Activated CD8-positive, alpha-beta T cell treated with anti-CD3 and anti-CD28 coated beads for 36 hours (primary cell): ENCODE measurements around the gene RIMBP2. TPM values are rescaled to one million over a fixed set of nuclear protein-coding genes. Genes with fewer than 3 reads are reported as not detected.

Source experiments
- ATAC-seq: fragments of 200-7000 bp; cut with Tn5 transposase; one replicate; pipeline ENCODE4 v1.10.0; 2021; ENCODE audit warnings: mild to moderate bottlenecking, moderate library complexity
- CTCF ChIA-PET: fragments of 350-600 bp; sonication (Branson Sonifier 250); formaldehyde crosslinking; loops from one replicate; lab custom pipeline; 2021; ENCODE audit warnings: antibody characterized with exemption; lab: Charles Lee
- POLR2A ChIA-PET: fragments of 350-600 bp; sonication (Branson Sonifier 250); formaldehyde crosslinking; loops from one replicate; lab custom pipeline; 2021; ENCODE audit warnings: antibody characterized with exemption; lab: Charles Lee
- DNase-seq: peaks from one replicate; pipeline ENCODE4 v3.0.0-alpha.2; 2020
- H3K27ac Mint-ChIP-seq: one replicate; pipeline ENCODE4 v1.8.0; 2021; ENCODE audit warnings: mild to moderate bottlenecking, mixed read lengths
- H3K27me3 Mint-ChIP-seq: one replicate; pipeline ENCODE4 v1.8.0; 2021; ENCODE audit warnings: mixed read lengths
- H3K36me3 Mint-ChIP-seq: one replicate; pipeline ENCODE4 v1.8.0; 2021; ENCODE audit warnings: low read depth, mixed read lengths
- H3K4me1 Mint-ChIP-seq: one replicate; pipeline ENCODE4 v1.8.0; 2021; ENCODE audit warnings: low read depth, mixed read lengths
- H3K4me3 Mint-ChIP-seq: one replicate; pipeline ENCODE4 v1.8.0; 2021; ENCODE audit warnings: mild to moderate bottlenecking, moderate library complexity, mixed read lengths
- H3K9me3 Mint-ChIP-seq: one replicate; pipeline ENCODE4 v1.8.0; 2021; ENCODE audit warnings: mixed read lengths
- intact Hi-C: fragments of 100-400 bp; cut with micrococcal nuclease; formaldehyde crosslinking; loops from one replicate; pipeline ENCODE4 v1.10.0; 2022
- total RNA-seq, 2 experiments: library from RNA; stranded (reverse); gene quantifications; one replicate each; pipeline ENCODE4 v1.2.3, GENCODE V29; 2021
- TF ChIP-seq, protein P1 (sequence below): fragments of 200-600 bp; IDR thresholded peaks from one replicate; pipeline ENCODE4 v1.8.0; 2022; ENCODE audit warnings: antibody characterized with exemption, mild to moderate bottlenecking

Gene RIMBP2
- total RNA-seq, 2 experiments from 2014 or later = not detected

DNA sequence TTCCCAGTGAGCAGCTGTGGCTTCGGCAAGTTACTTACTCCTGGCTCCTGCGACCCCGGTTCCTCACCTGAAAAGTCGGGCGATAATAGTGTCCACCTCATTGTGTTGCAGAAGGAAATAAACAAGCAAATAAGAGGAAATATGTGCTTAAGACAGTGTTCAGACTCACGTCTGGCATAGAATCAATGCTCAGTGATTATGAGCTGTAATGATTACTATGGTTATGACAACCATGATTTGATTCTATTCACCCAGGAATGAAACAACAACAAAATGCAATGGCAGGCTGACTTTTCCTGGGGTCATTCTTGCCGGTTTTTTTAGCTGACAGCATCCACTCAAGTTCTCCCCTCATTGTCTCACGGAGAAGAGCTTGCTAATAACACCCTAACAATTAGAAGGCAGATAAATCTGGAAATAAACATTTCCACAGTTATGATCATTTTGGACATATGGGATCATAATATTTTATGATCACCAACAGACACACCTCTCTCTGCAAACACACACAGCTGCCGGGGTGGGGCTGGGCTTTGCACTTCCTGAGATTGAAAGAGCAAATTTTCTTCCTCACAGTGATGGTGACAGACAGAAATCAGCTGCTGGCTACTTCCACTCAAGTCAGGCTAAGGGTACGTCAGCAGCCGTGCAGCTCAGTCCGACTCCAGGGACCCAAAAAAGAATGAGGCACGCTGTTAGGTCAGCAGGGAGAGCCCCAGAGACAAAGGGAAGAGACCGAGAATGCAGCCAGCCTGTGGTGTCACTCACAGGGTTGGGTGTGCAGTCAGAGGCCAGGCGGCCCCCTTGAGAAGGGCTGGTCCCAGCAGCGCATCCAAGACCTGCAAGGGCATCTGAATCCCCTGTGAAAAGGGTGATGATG, 158.0 kb downstream of the RIMBP2 start:
- intact Hi-C loops = no loop called here
- ATAC-seq (no peak), DNase-seq (no peak)
- no peaks in the 10 kb centered on the region for H3K36me3 Mint-ChIP-seq
- ChIA-PET POLR2A (no interaction called here), CTCF (interaction anchor here (1.5 kb wide), 1 partner anchor 190 kb away, joined by 3 read pairs; no protein-coding TSS in a partner anchor)
- no peak overlapping the region for H3K4me3 Mint-ChIP-seq
- no peaks in the 10 kb centered on the region for H3K4me1 Mint-ChIP-seq
- no peak overlapping the region for H3K27ac Mint-ChIP-seq
- peaks cover 2% of the 10 kb centered on the region for H3K27me3 Mint-ChIP-seq
- TF ChIP-seq, protein P1, sequence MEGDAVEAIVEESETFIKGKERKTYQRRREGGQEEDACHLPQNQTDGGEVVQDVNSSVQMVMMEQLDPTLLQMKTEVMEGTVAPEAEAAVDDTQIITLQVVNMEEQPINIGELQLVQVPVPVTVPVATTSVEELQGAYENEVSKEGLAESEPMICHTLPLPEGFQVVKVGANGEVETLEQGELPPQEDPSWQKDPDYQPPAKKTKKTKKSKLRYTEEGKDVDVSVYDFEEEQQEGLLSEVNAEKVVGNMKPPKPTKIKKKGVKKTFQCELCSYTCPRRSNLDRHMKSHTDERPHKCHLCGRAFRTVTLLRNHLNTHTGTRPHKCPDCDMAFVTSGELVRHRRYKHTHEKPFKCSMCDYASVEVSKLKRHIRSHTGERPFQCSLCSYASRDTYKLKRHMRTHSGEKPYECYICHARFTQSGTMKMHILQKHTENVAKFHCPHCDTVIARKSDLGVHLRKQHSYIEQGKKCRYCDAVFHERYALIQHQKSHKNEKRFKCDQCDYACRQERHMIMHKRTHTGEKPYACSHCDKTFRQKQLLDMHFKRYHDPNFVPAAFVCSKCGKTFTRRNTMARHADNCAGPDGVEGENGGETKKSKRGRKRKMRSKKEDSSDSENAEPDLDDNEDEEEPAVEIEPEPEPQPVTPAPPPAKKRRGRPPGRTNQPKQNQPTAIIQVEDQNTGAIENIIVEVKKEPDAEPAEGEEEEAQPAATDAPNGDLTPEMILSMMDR = no peak
- no peaks in the 10 kb centered on the region for H3K9me3 Mint-ChIP-seq

DNA sequence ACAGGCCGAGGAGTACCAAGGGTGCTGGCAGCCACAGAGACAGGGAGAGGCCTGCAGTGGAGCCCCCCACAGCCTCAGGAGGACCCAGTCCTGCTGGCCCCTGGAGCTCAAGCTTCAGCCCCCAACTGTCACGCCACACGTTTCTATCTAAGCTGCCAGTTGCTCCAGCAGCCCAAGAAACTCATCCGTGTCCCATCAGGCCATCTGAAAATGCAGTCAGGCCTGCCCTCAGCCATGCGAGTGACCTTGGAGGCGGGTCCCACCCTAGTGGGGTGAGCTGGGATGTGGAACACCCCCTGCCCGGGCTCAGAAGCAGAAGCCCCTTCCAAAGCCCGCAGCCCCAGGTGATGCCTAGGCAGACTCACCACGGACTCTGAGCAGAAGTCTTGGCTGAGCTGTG, 158.9 kb downstream of the RIMBP2 start:
- no peak for ATAC-seq
- POLR2A ChIA-PET = no interaction called here
- Mint-ChIP-seq H3K36me3 (no peaks in the 10 kb centered on the region), H3K4me3 (no peak overlapping the region), H3K9me3 (peaks cover 3% of the 10 kb centered on the region), H3K27ac (no peak overlapping the region), H3K4me1 (no peaks in the 10 kb centered on the region), H3K27me3 (peaks cover 5% of the 10 kb centered on the region)
- DNase-seq = no peak
- intact Hi-C loops = no loop called here
- CTCF ChIA-PET = interaction anchor here (1.5 kb wide), 1 partner anchor 191 kb away, joined by 3 read pairs; no protein-coding TSS in a partner anchor
- TF ChIP-seq, protein P1 = no peak

DNA sequence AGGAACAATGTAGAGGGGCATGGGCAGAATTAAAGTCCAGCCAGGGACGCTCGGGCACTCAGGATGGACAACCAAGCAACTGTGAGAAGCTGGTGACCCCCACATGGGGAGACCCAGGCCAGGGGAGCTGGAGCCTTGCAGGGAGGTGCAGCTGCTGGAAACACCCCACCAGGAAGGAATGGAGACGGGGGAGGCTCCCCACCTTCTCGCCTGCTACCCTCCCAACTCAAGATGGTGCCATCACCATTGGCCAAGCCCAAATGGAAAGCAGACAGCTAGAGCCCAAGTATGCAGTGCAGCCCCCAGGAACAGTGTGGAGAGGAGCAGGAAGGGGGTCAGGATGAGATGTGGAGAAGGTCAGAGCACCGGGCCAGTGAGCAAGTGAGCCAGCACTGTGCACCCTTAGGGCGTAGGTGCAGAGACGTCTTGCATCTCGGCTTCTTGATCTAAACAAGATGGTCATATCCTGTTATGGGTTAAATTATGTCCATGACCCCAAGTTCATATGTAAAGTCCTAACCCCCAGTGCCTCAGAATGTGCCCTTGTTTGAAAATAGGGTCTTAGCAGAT, 159.5 kb downstream of the RIMBP2 start:
- CTCF ChIA-PET = interaction anchor here (0.6 to 1.5 kb wide), 2 partner anchors 100 to 191 kb away, joined by 3 to 4 read pairs; no protein-coding TSS in a partner anchor
- no peak overlapping the region for H3K4me3 Mint-ChIP-seq
- peaks cover 5% of the 10 kb centered on the region for H3K27me3 Mint-ChIP-seq
- no peak for DNase-seq
- no peak overlapping the region for H3K27ac Mint-ChIP-seq
- peaks cover 3% of the 10 kb centered on the region for H3K9me3 Mint-ChIP-seq
- no peak for ATAC-seq
- intact Hi-C loops = no loop called here
- POLR2A ChIA-PET = no interaction called here
- H3K36me3 Mint-ChIP-seq = no peaks in the 10 kb centered on the region
- no peaks in the 10 kb centered on the region for H3K4me1 Mint-ChIP-seq
- TF ChIP-seq, protein P1 = no peak

DNA sequence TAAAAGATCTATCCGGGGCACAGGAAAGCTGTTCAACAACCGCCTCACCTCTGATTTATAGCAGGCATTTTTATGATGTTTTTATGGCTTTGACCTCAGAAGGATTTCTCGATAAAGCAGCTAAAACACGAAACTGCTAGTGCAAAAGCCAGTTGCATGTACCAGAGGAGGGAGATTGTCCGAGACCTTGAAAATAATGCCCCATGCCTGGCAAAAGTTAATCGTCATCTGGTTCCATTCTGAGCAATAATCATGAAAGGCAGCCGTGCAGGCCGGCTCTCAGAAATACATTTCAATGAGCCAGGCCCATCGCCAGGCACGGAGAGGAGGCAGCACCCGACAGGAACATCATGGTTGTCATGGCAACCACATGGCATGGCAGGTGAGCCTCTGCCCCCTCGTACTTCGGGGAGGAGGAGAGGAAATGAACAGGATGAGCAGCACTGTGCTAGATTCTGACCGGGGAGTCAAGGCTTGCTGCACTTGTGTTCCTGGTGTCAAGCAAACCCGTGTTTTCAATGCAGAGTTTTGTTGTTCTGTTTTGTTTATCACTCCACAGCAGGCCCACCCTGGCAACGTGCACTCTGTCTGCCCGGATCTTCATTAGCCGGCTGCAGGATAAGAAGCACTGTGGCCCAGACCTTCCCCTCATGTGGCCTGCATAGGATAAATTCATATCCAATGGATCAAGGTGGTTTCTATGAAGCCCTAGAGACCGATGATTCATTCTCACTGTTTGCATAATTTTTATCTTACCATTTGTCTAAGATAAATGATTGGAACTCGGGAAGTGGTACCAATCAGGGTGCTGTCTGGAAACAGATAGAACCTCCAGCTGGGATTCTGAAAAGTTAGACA, 160.2 kb downstream of the RIMBP2 start:
- TF ChIP-seq, protein P1 = no peak
- Mint-ChIP-seq H3K36me3 (no peaks in the 10 kb centered on the region), H3K27ac (no peak overlapping the region), H3K4me1 (no peaks in the 10 kb centered on the region), H3K4me3 (no peak overlapping the region), H3K27me3 (peaks cover 5% of the 10 kb centered on the region), H3K9me3 (peaks cover 3% of the 10 kb centered on the region)
- POLR2A ChIA-PET = no interaction called here
- CTCF ChIA-PET = interaction anchor here (0.6 kb wide), 1 partner anchor 101 kb away, joined by 4 read pairs; no protein-coding TSS in a partner anchor
- DNase-seq = no peak
- ATAC-seq = no peak
- intact Hi-C loops = no loop called here
